Transverse colon (tissue), 4 donors: ENCODE data around the gene KRTAP10-10.

Experiments
- CTCF ChIP-seq, 5 experiments: fragments of 200-600 bp in 3 of 5; fragments of 450-650 bp in 2 of 5; sonication (generic) in 3 of 5; IDR thresholded peaks; 1 replicate in 2 of 5; 2 replicates in 3 of 5; pipeline ENCODE4 v1.5.1; 2016 to 2017; ENCODE audit warnings: antibody characterized with exemption in 5 of 5, inconsistent platforms in 3 of 5, mild to moderate bottlenecking in 2 of 5, moderate library complexity in 1 of 5
- POLR2A ChIP-seq: fragments of 450-650 bp; IDR thresholded peaks from one replicate; pipeline ENCODE4 v1.6.1; 2016; ENCODE audit warnings: antibody characterized with exemption, mild to moderate bottlenecking, moderate library complexity
- POLR2AphosphoS5 ChIP-seq, 3 donors: sonication (generic); formaldehyde crosslinking; IDR thresholded peaks; one replicate each; pipeline ENCODE4 v1.6.1; 2016; ENCODE audit warnings: antibody characterized with exemption in 3 of 3

- TF ChIP-seq CTCF (IDR thresholded peaks at IDR 0.05) (no peak), POLR2AphosphoS5 (IDR thresholded peaks at IDR 0.05) (no peak), POLR2A (no peak)
These were observed 11.4 kb upstream of the KRTAP10-10 start for GRCh38 chr21:44625756-44626155.
